GM13976 (cell line): ENCODE measurements around the gene TCEAL1.

Experiments
- DNase-seq: peaks from one replicate; pipeline ENCODE4 v3.0.0; 2012; ENCODE audit warnings: low spot score
- in situ Hi-C: fragments of 300-500 bp; cut with MboI; formaldehyde crosslinking; loops from one replicate; pipeline ENCODE4 v1.12.0; 2022; ENCODE audit warnings: low sequenced_read_pairs, mixed read lengths, inconsistent platforms; ENCODE audit not compliant: unreplicated experiment
- TF ChIP-seq, protein P1 (sequence below): IDR thresholded peaks from 2 replicates; pipeline ENCODE4 v1.5.1; 2012; ENCODE audit warnings: borderline replicate concordance, mild to moderate bottlenecking; ENCODE audit not compliant: insufficient read depth; ENCODE audit errors: extremely low read depth, missing control alignments, control extremely low read depth

Gene TCEAL1

DNA sequence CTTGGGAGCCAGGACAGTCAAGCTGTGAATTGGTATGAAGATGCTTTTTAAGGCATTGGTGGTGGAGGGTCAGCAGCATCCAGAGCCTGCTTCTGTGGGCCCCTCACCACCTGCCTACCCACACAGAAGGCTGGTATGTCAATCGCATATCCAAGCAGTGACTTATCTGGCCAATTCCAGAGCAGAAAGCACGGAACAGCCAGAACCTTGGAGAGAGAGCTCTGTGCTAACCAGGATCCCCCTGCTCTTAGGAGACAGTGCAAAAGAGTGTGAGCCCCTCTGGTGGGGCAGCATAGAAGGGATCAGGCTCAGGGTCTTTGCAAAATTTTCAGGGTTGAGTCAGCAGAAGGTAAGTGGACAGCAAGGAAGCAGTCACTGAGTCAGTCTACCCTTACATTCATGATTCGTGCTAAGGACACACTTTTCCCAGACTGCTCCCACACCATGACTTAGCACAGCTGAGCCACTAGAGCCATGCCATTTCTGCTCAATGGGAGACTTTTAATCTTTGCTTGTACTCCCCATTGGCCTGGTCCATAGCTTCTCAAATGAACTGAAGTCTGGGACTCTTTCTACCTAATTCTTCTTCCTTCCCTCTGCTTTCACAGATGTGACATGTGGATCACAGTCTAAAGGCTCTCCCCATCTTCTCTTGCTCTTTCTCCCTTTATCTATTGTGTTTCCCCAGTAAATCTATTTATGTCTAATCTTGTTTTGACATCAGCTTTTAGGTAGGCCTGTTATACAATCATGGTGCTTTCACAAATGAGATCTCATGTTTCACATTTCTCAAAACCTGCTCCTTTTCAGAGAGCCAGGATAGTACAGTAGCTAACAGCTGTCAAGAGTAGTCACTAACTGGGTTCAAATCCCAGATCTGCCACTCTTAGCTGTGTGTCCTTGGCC is 37.7 kb downstream of the TCEAL1 start:
- in situ Hi-C loops: no loop called here
- TF ChIP-seq, protein P1, sequence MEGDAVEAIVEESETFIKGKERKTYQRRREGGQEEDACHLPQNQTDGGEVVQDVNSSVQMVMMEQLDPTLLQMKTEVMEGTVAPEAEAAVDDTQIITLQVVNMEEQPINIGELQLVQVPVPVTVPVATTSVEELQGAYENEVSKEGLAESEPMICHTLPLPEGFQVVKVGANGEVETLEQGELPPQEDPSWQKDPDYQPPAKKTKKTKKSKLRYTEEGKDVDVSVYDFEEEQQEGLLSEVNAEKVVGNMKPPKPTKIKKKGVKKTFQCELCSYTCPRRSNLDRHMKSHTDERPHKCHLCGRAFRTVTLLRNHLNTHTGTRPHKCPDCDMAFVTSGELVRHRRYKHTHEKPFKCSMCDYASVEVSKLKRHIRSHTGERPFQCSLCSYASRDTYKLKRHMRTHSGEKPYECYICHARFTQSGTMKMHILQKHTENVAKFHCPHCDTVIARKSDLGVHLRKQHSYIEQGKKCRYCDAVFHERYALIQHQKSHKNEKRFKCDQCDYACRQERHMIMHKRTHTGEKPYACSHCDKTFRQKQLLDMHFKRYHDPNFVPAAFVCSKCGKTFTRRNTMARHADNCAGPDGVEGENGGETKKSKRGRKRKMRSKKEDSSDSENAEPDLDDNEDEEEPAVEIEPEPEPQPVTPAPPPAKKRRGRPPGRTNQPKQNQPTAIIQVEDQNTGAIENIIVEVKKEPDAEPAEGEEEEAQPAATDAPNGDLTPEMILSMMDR: no peak
- DNase-seq: no peak

DNA sequence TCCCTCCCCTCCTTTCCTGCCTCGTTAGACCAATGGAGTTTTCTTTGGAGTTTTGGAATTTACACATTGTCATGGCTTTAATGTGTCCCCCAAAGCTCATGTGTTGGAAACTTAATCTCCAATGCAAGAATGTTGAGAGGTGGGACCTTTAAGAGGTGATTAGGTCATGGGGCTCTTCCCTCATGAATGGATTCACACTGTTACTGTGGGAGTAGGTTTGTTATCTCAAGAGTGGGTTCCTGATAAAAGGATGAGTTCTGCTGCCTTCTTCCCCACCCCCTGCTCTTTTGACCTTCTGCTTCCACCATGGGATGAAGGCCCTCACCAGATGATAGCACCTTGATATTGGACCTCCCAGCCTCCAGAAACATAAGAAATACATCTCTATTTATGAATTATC is 41.0 kb downstream of the TCEAL1 start:
- TF ChIP-seq, protein P1: no peak

DNA sequence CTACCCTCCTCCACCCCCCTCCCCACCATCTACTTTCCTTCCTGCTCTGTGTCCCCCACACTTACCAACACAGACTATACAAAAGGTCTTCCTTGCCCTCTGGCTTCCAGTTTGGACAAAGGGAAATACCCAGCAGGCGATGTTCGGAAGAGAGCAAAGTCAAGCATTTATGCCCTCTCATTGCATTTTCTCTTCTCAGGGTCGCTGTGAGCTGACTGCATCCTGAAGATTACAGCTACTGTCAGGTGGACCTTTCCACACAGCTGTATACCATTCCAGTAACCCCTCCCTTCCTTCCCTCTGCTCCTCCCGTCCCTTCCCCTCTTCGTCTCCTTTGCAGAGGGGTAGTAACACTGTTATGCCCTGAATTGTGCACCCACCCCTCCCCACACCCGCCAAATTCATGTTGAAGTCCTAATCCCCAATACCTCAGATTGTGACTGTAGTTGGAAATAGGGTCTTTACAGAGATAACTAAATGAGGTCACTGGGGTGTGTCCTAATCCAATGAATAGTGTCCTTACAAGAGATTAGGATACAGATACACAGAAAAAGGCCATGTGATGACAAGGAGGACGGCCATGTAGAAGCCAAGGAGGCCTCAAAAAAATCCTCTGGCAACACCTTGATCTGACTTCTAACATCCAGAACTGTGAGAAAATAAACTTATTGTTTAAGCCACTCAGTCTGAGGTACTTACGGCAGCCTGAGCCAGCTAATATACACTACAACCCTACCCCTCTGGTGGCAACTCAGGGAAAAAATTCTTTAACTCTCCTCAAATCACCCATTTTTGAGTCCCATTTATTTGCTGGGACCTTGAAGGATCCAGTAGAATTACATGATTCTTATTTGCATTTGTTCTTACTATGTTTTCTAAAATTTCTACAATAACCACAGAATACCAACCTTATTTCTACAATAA is 46.0 kb downstream of the TCEAL1 start:
- TF ChIP-seq, protein P1: no peak
- in situ Hi-C loops: no loop called here
- DNase-seq: no peak

More for the DNA sequence above, 41.0 kb downstream of the TCEAL1 start:
- in situ Hi-C loops: no loop called here
- no peak for DNase-seq

DNA sequence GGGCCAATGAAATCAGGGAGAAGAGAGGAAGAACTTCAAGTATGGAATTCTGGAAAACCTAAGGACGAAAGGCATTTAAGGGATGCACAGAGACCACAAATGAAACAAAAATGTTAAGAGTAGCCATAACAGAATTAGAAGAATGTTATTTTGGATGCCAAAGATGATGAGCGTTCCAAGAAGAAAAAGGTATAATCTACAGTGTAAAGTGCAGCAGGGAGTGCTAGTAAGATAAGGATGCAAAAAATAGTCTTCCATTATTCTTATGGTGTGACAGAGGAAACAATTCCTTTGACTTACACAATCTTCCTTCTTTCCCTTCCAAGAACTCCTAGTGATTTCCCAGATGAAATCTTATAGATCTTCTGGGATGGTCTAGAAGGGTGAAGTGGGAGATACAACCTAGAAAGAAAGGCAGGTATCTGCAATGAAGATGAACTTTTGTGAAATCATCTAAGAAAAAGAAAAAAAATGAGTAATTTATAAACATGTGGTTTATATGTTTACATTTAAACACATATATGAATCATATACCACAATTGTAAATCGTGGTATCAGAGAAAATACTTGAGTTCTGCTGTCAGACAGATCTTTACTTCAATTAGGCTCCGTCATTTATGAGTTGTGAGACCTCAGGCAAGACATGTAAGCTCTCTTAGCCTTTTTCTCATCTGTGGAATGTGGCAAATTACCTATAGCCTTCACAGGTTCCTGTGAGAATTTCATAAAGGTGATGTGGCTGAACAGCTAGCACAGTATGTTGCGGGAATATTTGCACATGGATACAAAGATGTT is 49.6 kb downstream of the TCEAL1 start:
- no peak for DNase-seq
- in situ Hi-C loops: no loop called here
- TF ChIP-seq, protein P1: no peak
